Measurements from ENCODE around the gene FIP1L1. TPM values are rescaled to one million over a fixed set of nuclear protein-coding genes. Genes with fewer than 3 reads are reported as not detected.
A peak's percentile ranks its signal among the peaks of the same experiment; 100 is the strongest.
"Not testable (repeated sequence)": the region's sequence is repeated elsewhere in the genome, so short reads cannot be mapped to it uniquely, and the experiment has no call there.

Gene FIP1L1
- total RNA-seq, 1 donor from 2014 or later: 57.1 TPM

GRCh38 chr4:53378171-53378482, 686 bp downstream of the FIP1L1 start:
- no peak for DNase-seq (ENCODE audit: low read depth)

GRCh38 chr4:53380221-53380620, 2.8 kb downstream of the FIP1L1 start:
- DNase-seq (ENCODE audit: low read depth): no peak

DNA sequence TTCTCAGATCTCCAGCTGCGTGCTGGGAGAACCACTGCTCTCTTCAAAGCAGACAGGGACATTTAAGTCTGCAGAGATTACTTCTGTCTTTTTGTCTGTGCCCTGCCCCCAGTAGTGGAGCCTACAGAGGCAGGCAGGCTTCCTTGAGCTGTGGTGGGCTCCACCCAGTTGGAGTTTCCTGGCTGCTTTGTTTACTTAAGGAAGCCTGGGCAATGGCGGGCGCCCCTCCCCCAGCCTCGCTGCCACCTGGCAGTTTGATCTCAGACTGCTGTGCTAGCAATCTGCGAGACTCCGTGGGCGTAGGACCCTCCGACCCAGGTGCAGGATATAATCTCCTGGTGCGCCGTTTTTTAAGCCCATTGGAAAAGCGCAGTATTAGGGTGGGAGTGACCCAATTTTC, 32.0 kb downstream of the FIP1L1 start:
- DNase-seq (ENCODE audit: low read depth): not testable (repeated sequence)

- DNase-seq (ENCODE audit: low read depth): no peak
These were observed 41.8 kb downstream of the FIP1L1 start for GRCh38 chr4:53419208-53419607.

GRCh38 chr4:53421791-53422190, 44.4 kb downstream of the FIP1L1 start:
- DNase-seq (ENCODE audit: low read depth): no peak

GRCh38 chr4:53422367-53422766, 44.9 kb downstream of the FIP1L1 start:
- DNase-seq (ENCODE audit: low read depth): no peak

DNA sequence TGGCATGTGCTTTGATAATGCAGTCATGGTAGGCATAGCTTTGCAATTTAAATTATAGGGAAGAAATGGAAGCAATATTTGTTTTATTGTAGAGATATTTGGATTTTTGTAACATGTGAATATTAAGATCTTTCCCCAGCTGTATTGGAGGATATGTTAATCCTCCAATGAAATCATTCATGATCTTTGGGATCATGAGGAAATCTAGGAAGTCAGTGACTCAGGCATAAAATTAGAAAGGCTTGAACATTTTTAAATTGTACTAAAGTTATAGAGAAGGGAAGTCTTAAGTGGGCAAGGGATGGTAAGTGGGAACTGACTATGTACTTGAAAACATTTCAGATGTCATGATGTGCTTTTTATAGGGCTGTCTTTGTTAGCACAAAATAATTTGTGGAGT, 46.8 kb downstream of the FIP1L1 start:
- DNase-seq (ENCODE audit: low read depth): no peak

DNA sequence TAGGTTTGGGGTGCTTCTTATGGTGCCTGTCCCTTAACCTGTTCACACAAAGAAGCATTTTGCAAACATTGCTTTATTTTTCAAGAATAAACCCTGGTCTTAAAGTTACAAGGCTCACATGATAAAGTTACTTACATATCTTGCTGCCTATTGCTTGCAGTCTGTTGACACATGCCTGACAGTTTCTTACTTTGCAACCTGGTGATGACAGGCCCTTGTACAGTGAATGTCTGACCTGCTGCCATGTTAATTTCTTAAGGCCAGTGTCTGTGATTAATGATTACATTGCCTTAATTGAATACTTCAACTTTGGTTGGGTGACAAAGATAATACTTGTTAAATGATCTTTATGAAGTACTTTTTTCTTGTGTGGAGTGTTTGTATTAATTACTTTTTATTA, 49.9 kb downstream of the FIP1L1 start:
- DNase-seq (ENCODE audit: low read depth): peak; percentile 28

DNA sequence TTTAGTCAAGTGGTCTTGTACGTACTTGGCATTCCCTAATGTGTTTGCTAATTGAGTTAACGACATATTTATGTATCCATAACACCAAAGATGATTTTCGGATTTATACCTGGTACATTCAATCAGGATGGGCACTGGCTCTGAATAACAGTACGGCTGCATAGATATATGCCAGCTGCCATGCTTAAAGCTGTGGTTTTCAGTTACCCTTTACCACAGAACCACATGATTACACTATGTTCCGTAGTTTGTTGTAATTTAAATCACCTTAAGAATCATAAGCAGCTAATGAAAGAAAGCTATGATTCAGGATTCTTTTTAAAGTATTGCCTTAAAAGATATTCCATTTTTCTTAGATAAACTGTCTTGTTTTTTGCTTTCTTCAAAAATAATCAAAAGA, 53.6 kb downstream of the FIP1L1 start:
- no peak for DNase-seq (ENCODE audit: low read depth)

- DNase-seq (ENCODE audit: low read depth): no peak
These were observed 55.3 kb downstream of the FIP1L1 start for GRCh38 chr4:53432528-53433424.

DNA sequence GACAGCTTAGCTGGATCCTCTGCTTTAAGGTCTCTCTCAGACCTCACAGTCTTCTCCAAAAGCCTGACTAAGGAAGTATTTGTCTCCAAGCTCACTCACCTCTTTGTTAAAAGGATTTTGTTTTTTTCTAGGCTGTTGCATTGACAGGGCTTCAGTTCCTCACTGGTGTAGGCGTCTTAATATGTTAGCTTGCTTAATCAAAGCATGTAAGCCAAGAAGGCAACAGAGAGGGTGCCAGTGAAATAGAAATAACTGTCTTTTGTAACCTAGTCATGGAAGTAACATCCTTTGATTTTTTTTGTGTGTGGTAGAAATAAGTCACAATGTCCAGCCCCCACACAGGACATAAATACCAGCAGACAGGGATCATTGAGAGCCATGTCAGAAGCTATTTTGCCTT, 58.8 kb downstream of the FIP1L1 start:
- DNase-seq (ENCODE audit: low read depth): no peak

DNA sequence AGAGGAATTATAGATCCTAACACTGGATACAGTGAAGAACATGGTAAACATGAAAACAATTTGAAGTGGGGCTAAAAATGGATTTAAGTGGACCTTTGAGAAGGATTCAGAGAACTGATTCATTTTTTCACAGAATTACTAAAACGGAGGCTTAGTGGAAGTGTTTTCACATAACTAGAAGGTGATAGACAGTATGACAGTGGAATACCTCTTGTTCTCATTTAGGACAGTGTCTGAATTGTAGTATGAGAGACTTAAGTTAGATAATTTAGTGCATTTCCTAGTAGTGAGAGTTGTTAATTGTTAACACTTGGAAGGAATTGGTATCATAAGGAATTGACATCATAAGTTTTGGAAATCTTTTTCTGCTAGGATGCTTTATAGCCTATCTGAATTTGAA, 64.1 kb downstream of the FIP1L1 start:
- DNase-seq (ENCODE audit: low read depth): no peak

GRCh38 chr4:53444954-53445353, 67.5 kb downstream of the FIP1L1 start:
- DNase-seq (ENCODE audit: low read depth): no peak

DNA sequence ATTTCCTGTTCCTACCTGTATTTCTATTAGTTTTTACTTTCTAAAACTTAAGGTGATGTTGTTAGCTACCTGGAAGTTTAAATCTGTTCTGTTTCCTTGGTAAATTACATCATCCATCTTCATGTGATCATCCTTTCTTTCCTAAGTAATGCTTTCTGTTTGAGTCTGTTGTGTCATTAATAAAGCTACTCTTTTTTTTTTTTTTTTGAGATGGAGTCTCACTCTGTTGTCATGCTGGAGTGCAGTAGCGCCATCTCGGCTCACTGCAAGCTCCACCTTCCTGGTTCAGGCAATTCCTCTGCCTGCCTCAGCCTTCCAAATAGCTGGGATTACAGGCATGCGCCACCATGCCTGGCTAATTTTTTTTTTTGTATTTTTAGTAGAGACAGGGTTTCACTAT, 73.3 kb downstream of the FIP1L1 start:
- DNase-seq (ENCODE audit: low read depth): peak; percentile 22

DNA sequence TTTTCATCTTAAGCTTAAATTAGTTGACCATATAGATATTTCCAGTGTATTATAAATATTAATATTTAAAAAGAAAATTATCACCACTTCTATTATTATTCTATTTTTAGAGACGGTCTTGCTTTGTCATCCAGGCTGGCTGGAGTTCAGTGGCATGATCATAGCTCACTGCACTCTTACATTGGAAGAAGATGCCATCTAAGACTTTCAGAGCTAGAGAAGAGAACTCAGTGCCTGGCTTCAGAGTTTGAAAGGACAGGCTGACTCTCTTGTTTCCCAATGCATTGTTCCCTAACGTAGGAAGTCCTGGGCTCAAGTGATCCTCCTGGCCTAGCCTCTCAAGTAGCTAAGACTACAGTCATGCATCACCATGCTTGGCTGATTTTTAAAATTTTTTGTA, 75.9 kb downstream of the FIP1L1 start:
- DNase-seq (ENCODE audit: low read depth): no peak

- peak; percentile 14 for DNase-seq (ENCODE audit: low read depth)
These were observed 78.3 kb downstream of the FIP1L1 start for GRCh38 chr4:53455766-53456165.

DNA sequence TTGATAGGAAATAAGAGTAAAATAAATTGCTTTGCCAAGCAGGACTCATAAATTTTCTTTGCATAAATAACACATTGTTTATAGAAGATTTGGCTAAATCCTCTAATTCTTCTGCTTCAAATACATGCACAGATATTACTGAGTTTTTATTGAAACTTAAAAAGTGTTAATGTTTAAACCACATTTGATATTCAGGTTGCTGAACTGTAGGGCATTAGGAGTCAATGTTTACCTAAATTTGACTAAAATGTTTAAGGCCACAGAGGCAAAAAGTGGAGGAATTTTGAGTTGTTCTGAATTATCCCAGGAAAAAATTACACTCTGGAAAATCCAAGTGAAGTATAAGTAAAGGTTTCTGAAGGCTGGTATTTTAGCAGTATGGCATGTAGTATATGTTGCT, 78.7 kb downstream of the FIP1L1 start:
- DNase-seq (ENCODE audit: low read depth): no peak

GRCh38 chr4:53459548-53459947, 82.1 kb downstream of the FIP1L1 start:
- DNase-seq (ENCODE audit: low read depth): peak; percentile 63

GRCh38 chr4:53461244-53461643, 83.8 kb downstream of the FIP1L1 start:
- DNase-seq (ENCODE audit: low read depth): no peak

DNA sequence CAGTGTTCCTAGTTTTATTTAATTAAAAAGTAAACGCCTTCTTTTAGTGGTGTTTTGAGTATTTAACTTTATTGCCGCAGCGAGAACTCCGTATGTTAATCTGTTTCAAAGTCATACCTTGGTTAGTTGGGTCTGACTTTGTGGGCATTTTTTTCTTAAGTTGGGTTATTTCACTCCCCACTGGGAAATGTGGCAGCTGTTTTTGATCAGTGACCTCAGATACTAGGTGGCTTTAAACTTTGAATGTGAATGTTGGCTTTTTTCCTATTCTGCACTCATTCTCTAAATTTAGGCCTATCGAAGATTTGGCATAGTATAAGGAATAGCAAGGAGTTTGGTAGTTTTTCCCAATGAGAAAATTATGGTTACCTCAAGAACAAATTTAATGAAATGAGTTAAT, 85.9 kb downstream of the FIP1L1 start:
- no peak for DNase-seq (ENCODE audit: low read depth)

- DNase-seq (ENCODE audit: low read depth): no peak
These were observed 87.8 kb downstream of the FIP1L1 start for GRCh38 chr4:53465281-53465680.

GRCh38 chr4:53465891-53466290, 88.5 kb downstream of the FIP1L1 start:
- DNase-seq (ENCODE audit: low read depth): no peak

DNA sequence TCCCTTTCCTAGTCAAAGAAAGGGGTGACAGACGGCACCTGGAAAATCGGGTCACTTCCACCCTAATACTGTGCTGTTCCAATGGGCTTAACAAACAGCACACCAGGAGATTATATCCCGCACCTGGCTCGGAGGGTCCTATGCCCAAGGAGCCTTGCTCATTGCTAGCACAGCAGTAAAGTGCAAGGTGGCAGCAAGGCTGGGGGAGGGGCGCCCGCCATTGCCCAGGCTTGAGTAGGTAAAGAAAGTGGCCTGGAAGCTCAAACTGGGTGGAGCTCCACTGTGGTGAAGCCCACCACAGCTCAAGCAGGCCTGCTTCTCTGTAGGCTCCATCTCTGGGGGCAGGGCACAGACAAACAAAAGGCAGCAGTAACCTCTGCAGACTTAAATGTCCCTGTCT, 89.1 kb downstream of the FIP1L1 start:
- not testable (repeated sequence) for DNase-seq (ENCODE audit: low read depth)
